Measurements from ENCODE around the gene ATP9A. TPM values are rescaled to one million over a fixed set of nuclear protein-coding genes. Genes with fewer than 3 reads are reported as not detected.

ATP9A gene
- polyA plus RNA-seq, 1 donor (not counting 4 experiments of a cell fraction or from before 2014, with no cell fraction given): 5.8 TPM

DNA sequence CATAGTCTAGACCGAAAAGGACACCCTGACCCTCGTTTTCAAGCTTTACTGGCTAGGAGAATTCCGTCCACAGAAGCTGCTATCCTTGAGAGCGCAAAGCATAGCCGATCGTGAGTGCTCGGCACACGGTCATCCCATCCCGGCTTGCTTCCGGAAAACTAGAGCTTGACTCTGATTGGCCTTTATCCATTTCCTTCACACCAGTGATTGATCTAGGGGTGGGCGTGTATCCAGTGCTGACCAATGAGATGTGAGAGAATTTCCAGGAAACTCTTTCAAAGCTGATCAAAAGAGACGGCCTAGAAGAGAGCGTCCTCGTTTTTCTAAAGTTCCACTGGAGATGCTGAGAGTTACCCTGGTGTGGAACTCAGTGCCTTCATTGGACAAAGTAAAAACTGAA lies 184.7 kb downstream of the ATP9A start:
- no peak overlapping the region for H2AFZ ChIP-seq (ENCODE audit: control insufficient read depth, low read length)
- no peak for FAIRE-seq

GRCh38 chr20:51583073-51583472 lies 185.1 kb downstream of the ATP9A start:
- no peak overlapping the region for H3K4me3 ChIP-seq (ENCODE audit: control insufficient read depth in 2 of 3, extremely low read depth in 1 of 3, insufficient read depth in 2 of 3, low read depth in 1 of 3, low read length in 3 of 3)
- DNase-seq (ENCODE audit: low read depth, low spot score): no peak
- no peaks in the 10 kb centered on the region for H3K79me2 ChIP-seq (ENCODE audit: control insufficient read depth, insufficient read depth, low read length)
- H3K9me1 ChIP-seq (ENCODE audit: control insufficient read depth, extremely low read depth, insufficient read depth, low read length): no peaks in the 10 kb centered on the region
- H4K20me1 ChIP-seq (ENCODE audit: control insufficient read depth, extremely low read depth, insufficient read depth, low read length): no peaks in the 10 kb centered on the region
- FAIRE-seq: no peak
- no peaks in the 10 kb centered on the region for H3K27me3 ChIP-seq (ENCODE audit: control insufficient read depth, extremely low read depth, insufficient read depth, low read length)
- H3K4me1 ChIP-seq (ENCODE audit: control insufficient read depth, extremely low read depth, insufficient read depth, low read length): peaks cover 3% of the 10 kb centered on the region
- H3K27ac ChIP-seq (ENCODE audit: control insufficient read depth, insufficient read depth, low read length): no peak overlapping the region
- no peaks in the 10 kb centered on the region for H3K9me3 ChIP-seq (ENCODE audit: control insufficient read depth, low read depth, low read length)
- dilution Hi-C loops (cut with MboI; ENCODE audit: extremely low pct_ligation_motif_present, low sequenced_read_pairs): no loop called here
- no peak overlapping the region for H2AFZ ChIP-seq (ENCODE audit: control insufficient read depth, low read length)
- no peak overlapping the region for H3K9ac ChIP-seq (ENCODE audit: control insufficient read depth, extremely low read depth, insufficient read depth, low read length)
- TF ChIP-seq CTCF (optimal IDR thresholded peaks at IDR 0.05 in 1 of 3, IDR thresholded peaks at IDR 0.05 in 1 of 3, conservative IDR thresholded peaks at IDR 0.05 in 1 of 3; ENCODE audit: extremely low read depth in 1 of 3, insufficient read depth in 2 of 3, low read length in 3 of 3) (no peak), EZH2 (IDR thresholded peaks at IDR 0.05; ENCODE audit: low read length) (no peak)
- H3K36me3 ChIP-seq (ENCODE audit: control insufficient read depth in 2 of 2, extremely low read depth in 1 of 2, insufficient read depth in 2 of 2, low read length in 2 of 2): no peaks in the 10 kb centered on the region
- H3K4me2 ChIP-seq (ENCODE audit: control insufficient read depth, extremely low read depth, insufficient read depth, low read depth, low read length): no peak overlapping the region

More for the DNA sequence above, 184.7 kb downstream of the ATP9A start:
- Histone ChIP-seq H3K27me3 (ENCODE audit: control insufficient read depth, extremely low read depth, insufficient read depth, low read length) (no peaks in the 10 kb centered on the region), H3K27ac (ENCODE audit: control insufficient read depth, insufficient read depth, low read length) (no peak overlapping the region), H4K20me1 (ENCODE audit: control insufficient read depth, extremely low read depth, insufficient read depth, low read length) (no peaks in the 10 kb centered on the region), H3K9ac (ENCODE audit: control insufficient read depth, extremely low read depth, insufficient read depth, low read length) (no peak overlapping the region), H3K9me3 (ENCODE audit: control insufficient read depth, low read depth, low read length) (no peaks in the 10 kb centered on the region), H3K79me2 (ENCODE audit: control insufficient read depth, insufficient read depth, low read length) (no peaks in the 10 kb centered on the region), H3K4me3 (ENCODE audit: control insufficient read depth in 2 of 3, extremely low read depth in 1 of 3, insufficient read depth in 2 of 3, low read depth in 1 of 3, low read length in 3 of 3) (no peak overlapping the region), H3K36me3 (ENCODE audit: control insufficient read depth in 2 of 2, extremely low read depth in 1 of 2, insufficient read depth in 2 of 2, low read length in 2 of 2) (no peaks in the 10 kb centered on the region), H3K4me2 (ENCODE audit: control insufficient read depth, extremely low read depth, insufficient read depth, low read depth, low read length) (no peak overlapping the region), H3K4me1 (ENCODE audit: control insufficient read depth, extremely low read depth, insufficient read depth, low read length) (peaks cover 3% of the 10 kb centered on the region), H3K9me1 (ENCODE audit: control insufficient read depth, extremely low read depth, insufficient read depth, low read length) (no peaks in the 10 kb centered on the region)
- dilution Hi-C loops (cut with MboI; ENCODE audit: extremely low pct_ligation_motif_present, low sequenced_read_pairs): no loop called here
- TF ChIP-seq CTCF (optimal IDR thresholded peaks at IDR 0.05 in 1 of 3, IDR thresholded peaks at IDR 0.05 in 1 of 3, conservative IDR thresholded peaks at IDR 0.05 in 1 of 3; ENCODE audit: extremely low read depth in 1 of 3, insufficient read depth in 2 of 3, low read length in 3 of 3) (no peak), EZH2 (IDR thresholded peaks at IDR 0.05; ENCODE audit: low read length) (no peak)
- no peak for DNase-seq (ENCODE audit: low read depth, low spot score)
